Measurements from ENCODE around the gene NUP153. TPM values are rescaled to one million over a fixed set of nuclear protein-coding genes. Genes with fewer than 3 reads are reported as not detected.
A peak's percentile ranks its signal among the peaks of the same experiment; 100 is the strongest.

NUP153 gene
- total and polyA plus RNA-seq, 5 experiments from 2014 or later = 2.9 to 62.0 (median 3.5) TPM

- no peak for ATAC-seq
- DNase-seq = no peak
- peaks cover 10 to 46% (median 32%) of the 10 kb centered on the region in 4 donors for H3K4me1 Mint-ChIP-seq
Measured at GRCh38 chr6:17707371-17707651, 586 bp upstream of the NUP153 start.

GRCh38 chr6:17705778-17706579 is 746 bp downstream of the NUP153 start:
- ATAC-seq (peak; percentile 66 to 73), DNase-seq (peak; percentile 70 to 88 (median 82))
- Mint-ChIP-seq H3K4me3 (peak overlapping the region; percentile 87 to 97 (median 92)), H3K36me3 (no peaks in the 10 kb centered on the region), H3K4me1 (peaks cover 12 to 55% (median 41%) of the 10 kb centered on the region in 4 donors), H3K27ac (peak overlapping the region; percentile 88 to 99 (median 96)), H3K27me3 (no peaks in the 10 kb centered on the region), H3K9me3 (no peaks in the 10 kb centered on the region)
- POLR2A ChIA-PET = interaction anchor here (0.8 to 2.1 kb wide), 4 partner anchors 27 to 115 kb away, joined by 3 to 35 read pairs (median 4); partner anchors contain the start of gene FAM8A1

More at GRCh38 chr6:17707371-17707651, 586 bp upstream of the NUP153 start:
- H3K36me3 Mint-ChIP-seq = no peaks in the 10 kb centered on the region
- H3K27me3 Mint-ChIP-seq = no peaks in the 10 kb centered on the region
- no peaks in the 10 kb centered on the region for H3K9me3 Mint-ChIP-seq
- POLR2A ChIA-PET = interaction anchor here (0.6 to 2.1 kb wide), 7 partner anchors 9 to 123 kb away, joined by 3 to 35 read pairs (median 4); partner anchors contain the start of gene FAM8A1
- H3K4me3 Mint-ChIP-seq = peak overlapping the region; percentile 84 to 97 (median 91)
- peak overlapping the region; percentile 91 to 99 (median 96) for H3K27ac Mint-ChIP-seq

GRCh38 chr6:17705428-17705777 is 1.3 kb downstream of the NUP153 start:
- POLR2A ChIA-PET = interaction anchor here (1.0 to 2.1 kb wide), 2 partner anchors 26 to 104 kb away, joined by 3 to 35 read pairs; partner anchors contain the start of gene FAM8A1
- DNase-seq = no peak
- H3K9me3 Mint-ChIP-seq = no peaks in the 10 kb centered on the region

GRCh38 chr6:17703256-17703694 is 3.5 kb downstream of the NUP153 start:
- H3K36me3 Mint-ChIP-seq = peaks cover 0 to 2% (median under 1%) of the 10 kb centered on the region in 3 donors
- ATAC-seq = no peak
- H3K27ac Mint-ChIP-seq = peak overlapping the region in 7 of 10 donors; percentile 24 to 95 (median 47)
- peak overlapping the region in 9 of 10 donors; percentile 15 to 83 (median 77) for H3K4me3 Mint-ChIP-seq
- POLR2A ChIA-PET = interaction anchor here (1.3 to 3.5 kb wide), 3 partner anchors 12 to 114 kb away, joined by 3 to 21 read pairs (median 5); partner anchors contain the start of gene FAM8A1
- peaks cover 12 to 79% (median 49%) of the 10 kb centered on the region in 4 donors for H3K4me1 Mint-ChIP-seq
- no peaks in the 10 kb centered on the region for H3K9me3 Mint-ChIP-seq
- no peaks in the 10 kb centered on the region for H3K27me3 Mint-ChIP-seq
- DNase-seq = peak in 3 of 10 donors; percentile 14 to 21 (median 19)

More at GRCh38 chr6:17705428-17705777, 1.3 kb downstream of the NUP153 start:
- ATAC-seq = no peak
- Mint-ChIP-seq H3K4me1 (peaks cover 12 to 61% (median 44%) of the 10 kb centered on the region in 4 donors), H3K36me3 (no peaks in the 10 kb centered on the region), H3K27me3 (no peaks in the 10 kb centered on the region), H3K4me3 (peak overlapping the region; percentile 87 to 97 (median 92)), H3K27ac (peak overlapping the region; percentile 88 to 99 (median 96))

GRCh38 chr6:17700421-17701416 is 6.0 kb downstream of the NUP153 start:
- peak overlapping the region in 8 of 10 donors; percentile 15 to 67 (median 25) for H3K4me3 Mint-ChIP-seq
- no peaks in the 10 kb centered on the region for H3K27me3 Mint-ChIP-seq
- H3K4me1 Mint-ChIP-seq = peaks cover 17 to 84% (median 52%) of the 10 kb centered on the region in 4 donors
- no peak for ATAC-seq
- no peaks in the 10 kb centered on the region for H3K9me3 Mint-ChIP-seq
- H3K36me3 Mint-ChIP-seq = peaks cover 0 to 9% (median 7%) of the 10 kb centered on the region in 3 donors
- POLR2A ChIA-PET = interaction anchor here (0.6 to 3.5 kb wide), 3 partner anchors 69 to 454 kb away, joined by 4 to 21 read pairs (median 4); partner anchors contain the start of gene FAM8A1
- H3K27ac Mint-ChIP-seq = peak overlapping the region in 9 of 10 donors; percentile 19 to 82 (median 73)
- DNase-seq = no peak

- Mint-ChIP-seq H3K36me3 (peaks cover 9 to 26% (median 11%) of the 10 kb centered on the region in 3 donors), H3K4me3 (peak overlapping the region in 4 of 10 donors; percentile 2 to 71 (median 19)), H3K4me1 (peaks cover 35 to 83% (median 73%) of the 10 kb centered on the region in 4 donors), H3K27me3 (no peaks in the 10 kb centered on the region), H3K27ac (peak overlapping the region in 8 of 10 donors; percentile 1 to 87 (median 43)), H3K9me3 (peaks cover 0 to 2% (median 0%) of the 10 kb centered on the region in 9 donors)
- DNase-seq (no peak), ATAC-seq (no peak)
- POLR2A ChIA-PET = interaction anchor here (0.8 kb wide), 2 partner anchors 11 to 15 kb away, joined by 3 read pairs; partner anchors contain the start of gene NUP153
Measured at GRCh38 chr6:17691925-17692538, 14.7 kb downstream of the NUP153 start.

GRCh38 chr6:17688481-17688880 is 18.2 kb downstream of the NUP153 start:
- DNase-seq (no peak), ATAC-seq (no peak)
- Mint-ChIP-seq H3K27me3 (no peaks in the 10 kb centered on the region), H3K4me3 (peak overlapping the region in 1 of 10 donors; percentile 3), H3K36me3 (peaks cover 11 to 48% (median 16%) of the 10 kb centered on the region in 3 donors), H3K4me1 (peaks cover 26 to 73% (median 67%) of the 10 kb centered on the region in 4 donors), H3K9me3 (no peaks in the 10 kb centered on the region), H3K27ac (peak overlapping the region in 2 of 10 donors; percentile 53 to 57)
- POLR2A ChIA-PET = no interaction called here

GRCh38 chr6:17687136-17687535 is 19.6 kb downstream of the NUP153 start:
- no peak overlapping the region for H3K4me3 Mint-ChIP-seq
- peaks cover 16 to 60% (median 24%) of the 10 kb centered on the region in 3 donors for H3K36me3 Mint-ChIP-seq
- H3K27me3 Mint-ChIP-seq = no peaks in the 10 kb centered on the region
- peak overlapping the region in 4 of 10 donors; percentile 24 to 53 (median 36) for H3K27ac Mint-ChIP-seq
- H3K9me3 Mint-ChIP-seq = no peaks in the 10 kb centered on the region
- DNase-seq (no peak), ATAC-seq (no peak)
- H3K4me1 Mint-ChIP-seq = peaks cover 24 to 70% (median 64%) of the 10 kb centered on the region in 4 donors
- POLR2A ChIA-PET = no interaction called here

GRCh38 chr6:17684134-17684533 is 22.6 kb downstream of the NUP153 start:
- H3K36me3 Mint-ChIP-seq = peaks cover 22 to 87% (median 27%) of the 10 kb centered on the region in 3 donors
- no peaks in the 10 kb centered on the region for H3K9me3 Mint-ChIP-seq
- DNase-seq (no peak), ATAC-seq (no peak)
- no peaks in the 10 kb centered on the region for H3K27me3 Mint-ChIP-seq
- H3K4me1 Mint-ChIP-seq = peaks cover 31 to 72% (median 61%) of the 10 kb centered on the region in 4 donors
- POLR2A ChIA-PET = no interaction called here
- peak overlapping the region in 3 of 10 donors; percentile 14 to 59 (median 32) for H3K27ac Mint-ChIP-seq
- H3K4me3 Mint-ChIP-seq = no peak overlapping the region

GRCh38 chr6:17683428-17683827 is 23.3 kb downstream of the NUP153 start:
- peak overlapping the region in 2 of 10 donors; percentile 2 to 3 for H3K27ac Mint-ChIP-seq
- H3K36me3 Mint-ChIP-seq = peaks cover 22 to 85% (median 27%) of the 10 kb centered on the region in 3 donors
- no peak overlapping the region for H3K4me3 Mint-ChIP-seq
- H3K27me3 Mint-ChIP-seq = no peaks in the 10 kb centered on the region
- DNase-seq (no peak), ATAC-seq (no peak)
- peaks cover 33 to 72% (median 64%) of the 10 kb centered on the region in 4 donors for H3K4me1 Mint-ChIP-seq
- POLR2A ChIA-PET = no interaction called here
- H3K9me3 Mint-ChIP-seq = no peaks in the 10 kb centered on the region

GRCh38 chr6:17679726-17680125 is 27.0 kb downstream of the NUP153 start:
- H3K36me3 Mint-ChIP-seq = peaks cover 11 to 78% (median 18%) of the 10 kb centered on the region in 3 donors
- H3K4me3 Mint-ChIP-seq = no peak overlapping the region
- DNase-seq = no peak
- peaks cover 30 to 74% (median 66%) of the 10 kb centered on the region in 4 donors for H3K4me1 Mint-ChIP-seq
- H3K27ac Mint-ChIP-seq = peak overlapping the region in 6 of 10 donors; percentile 5 to 71 (median 32)
- POLR2A ChIA-PET = interaction anchor here (1.0 kb wide), 1 partner anchor 26 kb away, joined by 3 read pairs; no protein-coding TSS in a partner anchor
- no peak for ATAC-seq
- no peaks in the 10 kb centered on the region for H3K9me3 Mint-ChIP-seq
- no peaks in the 10 kb centered on the region for H3K27me3 Mint-ChIP-seq

All from naive thymus-derived CD8-positive, alpha-beta T cell (primary cell).